ENCODE data around the gene BAD.

Gene BAD

DNA sequence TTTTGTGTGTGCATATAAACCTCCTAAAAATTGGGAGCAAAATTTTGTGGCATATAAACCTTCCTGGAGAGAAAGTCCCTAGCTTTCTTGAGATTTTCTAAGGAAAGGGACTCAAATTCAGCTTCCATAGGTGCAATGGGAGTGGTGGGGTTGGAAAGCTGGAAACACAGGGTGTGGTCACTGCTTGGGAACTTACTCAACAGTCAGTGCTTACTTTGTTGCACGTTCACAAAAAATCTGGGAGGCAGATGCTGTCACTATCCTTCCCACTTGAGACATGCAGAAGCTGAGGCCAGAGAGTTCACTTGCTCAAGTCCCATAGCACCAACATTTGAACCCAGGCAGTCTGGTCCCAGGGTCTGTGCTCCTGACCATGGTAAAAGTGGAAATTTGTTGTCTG lies 11.8 kb upstream of the BAD start:
- DNase-seq (ENCODE audit: low spot score) = no peak

DNA sequence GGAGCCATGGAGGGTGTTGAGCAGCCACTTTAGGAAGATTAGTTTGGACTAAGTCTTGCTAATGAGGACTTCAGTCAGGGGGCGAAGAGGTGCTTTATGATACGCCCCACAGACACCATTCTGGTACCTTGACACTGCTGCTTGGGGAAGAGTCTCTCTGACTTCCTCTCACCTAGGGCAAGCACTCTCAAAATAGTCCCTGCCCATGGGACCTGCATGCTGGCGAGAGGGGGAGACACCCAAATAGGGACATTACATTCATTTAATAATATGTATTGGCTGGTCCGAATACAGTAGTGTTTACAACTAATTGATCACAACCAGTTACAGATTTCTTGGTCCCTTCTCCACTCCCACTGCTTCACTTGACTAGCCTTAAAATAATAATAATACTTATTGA lies 11.3 kb upstream of the BAD start:
- no peak for DNase-seq (ENCODE audit: low spot score)

DNA sequence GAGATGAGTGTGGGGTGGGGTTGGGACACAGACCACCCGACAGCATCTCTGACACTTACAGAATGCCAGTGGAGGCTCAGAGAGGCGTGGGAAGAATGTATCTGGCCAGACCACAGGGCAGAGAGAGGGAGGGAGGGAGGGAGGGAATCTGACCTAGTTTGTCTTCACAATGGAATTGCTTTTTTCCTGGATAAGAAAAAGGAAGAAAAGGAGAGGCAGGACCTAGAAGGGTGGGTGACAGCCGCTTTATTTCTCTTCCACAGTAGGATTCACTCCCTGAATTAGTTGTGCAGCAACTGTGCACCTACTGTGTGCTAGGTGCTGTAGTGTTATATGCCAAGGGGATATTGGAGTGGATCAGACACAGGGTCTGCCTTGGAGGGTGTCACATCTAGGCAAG lies 10.3 kb upstream of the BAD start:
- DNase-seq (ENCODE audit: low spot score) = no peak

DNA sequence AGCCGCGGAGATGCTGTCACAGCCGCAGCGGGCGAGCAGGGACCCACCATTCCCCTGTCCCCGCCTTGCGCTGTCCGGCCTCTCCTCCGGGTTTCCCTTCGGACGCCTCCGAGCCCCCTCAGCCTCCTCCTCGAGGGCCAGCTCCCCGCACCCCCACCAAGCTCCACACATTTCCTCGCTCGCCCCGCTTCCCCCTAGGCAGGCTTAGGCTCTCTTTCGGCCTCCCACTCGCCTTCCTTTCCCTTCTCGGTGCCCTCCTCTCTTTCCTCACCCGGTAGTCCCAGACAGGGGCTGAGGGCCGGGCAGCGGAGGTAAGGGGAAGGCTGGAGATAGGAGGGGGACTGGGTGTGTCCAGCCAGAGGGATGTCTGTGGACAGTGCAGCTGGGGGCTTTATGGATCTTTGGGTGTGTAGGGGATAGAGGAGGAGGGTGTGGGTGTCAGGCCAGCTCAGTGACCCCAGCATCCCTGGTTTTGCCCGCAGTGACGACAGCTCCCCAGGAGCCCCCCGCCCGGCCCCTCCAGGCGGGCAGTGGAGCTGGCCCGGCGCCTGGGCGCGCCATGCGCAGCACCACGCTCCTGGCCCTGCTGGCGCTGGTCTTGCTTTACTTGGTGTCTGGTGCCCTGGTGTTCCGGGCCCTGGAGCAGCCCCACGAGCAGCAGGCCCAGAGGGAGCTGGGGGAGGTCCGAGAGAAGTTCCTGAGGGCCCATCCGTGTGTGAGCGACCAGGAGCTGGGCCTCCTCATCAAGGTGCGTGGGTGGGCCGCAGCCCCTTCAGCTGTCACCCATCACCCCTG lies 8.2 kb upstream of the BAD start:
- no peak for DNase-seq (ENCODE audit: low spot score)

DNA sequence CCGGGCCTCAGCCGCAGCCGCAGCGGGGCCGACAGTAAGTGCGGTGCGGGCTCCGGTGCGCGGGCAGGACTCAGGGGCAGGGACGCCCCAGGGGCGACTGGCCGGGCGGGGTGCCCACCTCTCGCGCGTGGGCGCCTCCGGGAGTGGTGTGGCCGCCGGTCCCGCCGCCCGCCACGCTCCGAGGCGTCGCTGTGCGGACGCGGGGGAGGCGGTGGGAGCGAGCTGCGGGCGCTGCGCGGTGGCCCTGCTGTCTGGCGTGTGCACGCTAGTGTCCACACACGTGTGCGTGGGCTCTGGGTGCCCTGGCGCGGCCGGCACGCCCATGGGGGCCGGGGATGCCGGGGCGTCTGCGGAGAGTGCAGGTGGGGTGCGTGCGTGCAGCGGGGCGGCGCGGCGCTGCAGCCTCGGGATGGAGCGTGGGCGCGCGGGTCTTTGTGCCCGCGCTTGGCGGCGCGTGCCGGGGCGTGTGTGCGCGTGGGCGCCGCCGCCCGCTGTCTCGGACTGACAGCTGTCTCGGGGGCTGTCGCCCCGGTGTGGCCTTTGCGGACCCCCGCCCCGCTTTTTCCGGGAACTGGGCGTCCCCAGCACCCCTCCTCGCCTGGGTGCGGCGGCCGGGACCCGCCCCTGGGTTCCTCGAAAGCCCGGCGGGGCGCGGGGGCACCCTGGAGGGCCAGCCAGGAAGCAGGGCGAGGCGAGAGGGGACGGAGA lies 7.4 kb upstream of the BAD start:
- DNase-seq (ENCODE audit: low spot score) = no peak

DNA sequence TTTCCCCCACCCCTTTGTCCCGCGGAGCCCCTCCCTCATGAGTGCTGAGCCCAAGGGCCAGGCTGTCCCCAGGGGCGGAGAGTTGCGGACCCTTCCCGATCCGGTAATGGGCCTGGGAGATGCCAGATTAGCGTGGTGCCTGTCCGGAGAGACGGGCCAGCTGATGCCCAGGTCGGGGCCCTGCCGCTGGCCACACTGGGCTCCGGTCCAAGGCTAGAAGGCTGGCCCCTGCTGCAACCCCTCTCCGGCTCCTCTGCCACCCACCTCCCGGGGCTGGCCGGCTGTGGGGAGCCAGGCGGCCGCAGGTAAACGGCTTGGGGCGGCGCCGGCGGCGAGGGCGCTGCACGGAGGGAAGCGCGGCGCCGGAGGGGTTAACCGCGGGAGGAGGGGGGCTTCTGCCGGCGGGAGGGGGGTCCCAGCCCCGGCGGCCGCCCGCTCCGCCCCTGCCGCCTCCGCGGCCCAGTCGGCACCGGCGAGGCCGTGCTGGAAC lies 6.8 kb upstream of the BAD start, which contains the start of gene KCNK4:
Gene KCNK4, plus strand, starts transcription at position 41 of the 490 bp plus-strand sequence. CDS start 1,717 bp downstream, outside the sequence.
- DNase-seq (ENCODE audit: low spot score) = no peak

DNA sequence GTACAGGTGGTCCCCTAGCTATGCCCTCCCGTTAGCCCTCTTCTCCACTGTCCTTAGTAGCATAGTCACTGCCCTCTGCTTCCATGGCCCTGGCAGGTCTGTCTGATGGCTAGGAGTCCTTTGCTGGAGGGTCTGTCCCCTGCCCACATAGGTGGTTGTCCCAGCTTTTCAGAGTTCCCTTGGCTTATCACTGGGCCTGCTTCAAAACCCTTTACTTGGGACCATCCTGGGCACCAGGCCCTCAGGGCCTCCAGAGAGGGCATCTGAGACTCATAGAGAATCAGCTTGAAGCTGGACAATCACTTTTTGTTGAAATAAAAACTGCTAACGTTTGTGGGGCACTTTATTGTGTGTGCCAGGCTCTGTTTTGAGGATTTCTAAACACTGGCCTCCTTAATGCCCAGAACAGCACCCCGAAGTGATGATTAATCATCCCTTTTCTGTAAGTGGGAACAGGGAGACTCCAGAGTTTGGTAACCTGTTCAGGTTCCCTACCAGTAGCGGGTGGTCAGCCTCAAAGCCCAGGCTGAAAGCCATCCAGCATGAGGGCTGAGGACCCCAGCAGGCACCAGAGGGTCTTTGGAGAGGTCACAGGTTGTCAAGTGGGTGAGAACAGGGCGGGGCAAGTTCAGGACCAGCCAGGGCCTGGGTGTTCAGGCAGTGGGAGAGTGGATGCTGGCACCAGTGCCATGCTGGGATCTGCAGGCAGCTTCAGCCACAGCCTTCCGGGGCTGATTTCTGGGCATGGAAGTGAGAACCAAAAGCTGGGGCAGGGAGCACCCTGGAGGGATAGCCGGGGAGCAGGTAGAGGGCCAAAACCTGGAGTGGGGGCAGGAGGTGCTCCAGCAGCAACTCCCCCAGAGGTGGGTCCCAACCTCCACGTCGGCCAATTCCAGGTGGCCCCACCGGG lies 6.1 kb upstream of the BAD start:
- no peak for DNase-seq (ENCODE audit: low spot score)

DNA sequence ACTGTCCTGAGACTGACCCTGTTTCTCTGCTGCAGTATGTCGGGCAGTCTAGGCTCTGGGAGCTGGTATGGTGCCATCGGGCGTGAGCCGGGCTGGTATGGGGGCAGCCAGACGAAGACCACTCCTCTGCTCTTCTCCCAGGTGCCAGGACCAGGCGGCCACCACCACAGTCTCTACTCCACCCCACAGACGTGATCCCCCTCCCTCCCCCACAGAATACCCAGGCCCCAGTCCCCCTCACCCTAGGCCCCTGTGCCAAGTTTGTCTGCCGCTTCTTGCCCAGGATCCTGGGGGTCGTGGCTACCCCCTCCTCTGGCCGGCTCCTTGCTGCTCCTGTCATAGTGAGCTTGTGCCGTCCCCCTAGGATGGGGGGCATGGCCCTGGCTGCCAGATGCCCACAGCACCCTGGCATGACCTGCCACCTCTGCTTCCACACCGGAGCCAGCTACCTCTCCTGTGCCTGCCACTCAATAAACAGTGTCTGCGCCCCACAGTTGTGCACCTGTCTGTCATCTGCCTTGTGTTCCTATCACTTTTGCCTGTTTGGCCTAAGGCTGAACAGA lies 4.6 kb upstream of the BAD start:
- no peak for DNase-seq (ENCODE audit: low spot score)

DNA sequence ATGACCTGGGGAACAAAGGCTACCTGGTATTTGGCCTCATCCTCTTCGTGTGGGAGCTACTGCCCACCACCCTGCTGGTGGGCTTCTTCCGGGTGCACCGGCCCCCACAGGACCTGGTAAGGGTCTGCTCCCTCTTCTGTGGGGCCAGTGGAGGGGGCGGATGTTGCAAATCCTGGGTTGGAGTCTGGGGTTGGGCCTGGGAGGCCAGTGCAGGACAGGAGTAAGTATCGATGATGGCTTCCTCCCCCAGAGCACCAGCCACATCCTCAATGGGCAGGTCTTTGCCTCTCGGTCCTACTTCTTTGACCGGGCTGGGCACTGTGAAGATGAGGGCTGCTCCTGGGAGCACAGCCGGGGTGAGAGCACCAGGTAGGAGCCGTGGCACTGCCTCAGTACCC lies 3.9 kb upstream of the BAD start:
- DNase-seq (ENCODE audit: low spot score) = no peak

DNA sequence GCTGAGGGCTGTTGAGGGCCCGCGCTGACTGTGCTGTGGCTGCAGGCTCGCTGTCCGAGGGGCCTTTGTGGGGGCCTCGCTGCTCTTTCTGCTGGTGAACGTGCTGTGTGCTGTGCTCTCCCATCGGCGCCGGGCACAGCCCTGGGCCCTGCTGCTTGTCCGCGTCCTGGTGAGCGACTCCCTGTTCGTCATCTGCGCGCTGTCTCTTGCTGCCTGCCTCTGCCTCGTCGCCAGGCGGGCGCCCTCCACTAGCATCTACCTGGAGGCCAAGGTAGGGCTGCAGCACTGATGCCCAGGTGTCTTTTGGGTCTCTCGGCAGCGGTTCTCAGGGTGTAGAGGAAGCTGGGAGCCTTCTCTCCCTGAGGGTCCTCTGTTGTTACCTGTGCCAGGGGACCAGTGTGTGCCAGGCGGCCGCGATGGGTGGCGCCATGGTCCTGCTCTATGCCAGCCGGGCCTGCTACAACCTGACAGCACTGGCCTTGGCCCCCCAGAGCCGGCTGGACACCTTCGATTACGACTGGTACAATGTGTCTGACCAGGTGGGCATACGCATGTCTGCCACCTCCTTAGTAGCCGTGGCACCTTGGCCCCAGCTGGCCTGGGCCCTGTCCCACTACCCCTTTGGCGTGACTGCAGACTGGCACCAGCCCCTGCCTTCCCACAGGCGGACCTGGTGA lies 3.3 kb upstream of the BAD start:
- no peak for DNase-seq (ENCODE audit: low spot score)

DNA sequence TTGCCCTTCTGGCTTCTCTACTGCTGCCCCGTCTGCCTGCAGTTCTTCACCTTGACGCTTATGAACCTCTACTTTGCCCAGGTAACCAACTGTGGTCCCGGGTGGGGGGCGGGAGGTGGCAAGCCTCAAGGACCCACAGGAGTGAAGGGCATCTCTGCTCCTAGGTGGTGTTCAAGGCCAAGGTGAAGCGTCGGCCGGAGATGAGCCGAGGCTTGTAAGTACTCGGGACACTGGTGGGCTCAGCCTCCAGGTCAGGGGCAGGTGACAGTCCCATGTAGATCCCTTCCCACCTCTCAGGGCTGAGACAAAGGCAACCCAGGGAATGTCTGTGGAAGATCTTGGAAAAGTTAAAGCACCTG lies 2.3 kb upstream of the BAD start:
- no peak for DNase-seq (ENCODE audit: low spot score)

DNA sequence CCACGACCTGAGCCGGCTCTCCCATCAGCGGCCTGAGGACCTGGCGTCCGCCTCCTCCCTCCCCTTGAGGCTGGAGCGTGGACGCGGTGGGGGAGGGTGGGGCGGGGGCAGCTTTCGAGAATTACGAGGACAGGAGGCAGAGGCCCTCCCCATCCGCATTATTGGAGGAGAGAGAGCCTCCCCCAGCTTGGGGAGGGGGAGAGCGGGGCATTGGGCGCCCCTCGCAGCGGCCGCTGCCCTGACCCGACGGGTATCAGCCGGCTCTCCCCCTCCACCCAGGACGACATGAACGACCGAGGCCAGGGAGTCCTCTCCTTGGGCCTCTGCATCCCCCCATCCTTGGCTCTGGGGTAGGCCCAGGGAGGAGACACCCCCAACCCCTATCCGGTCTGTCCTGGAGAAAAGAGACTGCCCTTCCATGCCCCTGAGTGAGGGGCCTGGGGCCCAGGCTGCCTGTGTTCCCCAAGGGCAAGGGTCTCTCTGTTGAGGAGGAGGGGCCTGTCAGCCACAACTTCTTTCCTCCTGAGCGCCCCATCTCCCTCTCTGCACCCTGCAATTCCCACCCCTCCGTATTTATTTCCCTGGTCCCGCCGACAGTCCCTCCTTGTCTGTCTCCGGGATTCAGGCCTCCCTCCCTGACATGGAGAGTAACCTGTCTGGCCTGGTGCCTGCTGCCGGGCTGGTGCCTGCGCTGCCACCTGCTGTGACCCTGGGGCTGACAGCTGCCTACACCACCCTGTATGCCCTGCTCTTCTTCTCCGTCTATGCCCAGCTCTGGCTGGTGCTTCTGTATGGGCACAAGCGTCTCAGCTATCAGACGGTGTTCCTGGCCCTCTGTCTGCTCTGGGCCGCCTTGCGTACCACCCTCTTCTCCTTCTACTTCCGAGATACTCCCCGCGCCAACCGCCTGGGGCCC lies 1.7 kb upstream of the BAD start:
- no peak for DNase-seq (ENCODE audit: low spot score)

DNA sequence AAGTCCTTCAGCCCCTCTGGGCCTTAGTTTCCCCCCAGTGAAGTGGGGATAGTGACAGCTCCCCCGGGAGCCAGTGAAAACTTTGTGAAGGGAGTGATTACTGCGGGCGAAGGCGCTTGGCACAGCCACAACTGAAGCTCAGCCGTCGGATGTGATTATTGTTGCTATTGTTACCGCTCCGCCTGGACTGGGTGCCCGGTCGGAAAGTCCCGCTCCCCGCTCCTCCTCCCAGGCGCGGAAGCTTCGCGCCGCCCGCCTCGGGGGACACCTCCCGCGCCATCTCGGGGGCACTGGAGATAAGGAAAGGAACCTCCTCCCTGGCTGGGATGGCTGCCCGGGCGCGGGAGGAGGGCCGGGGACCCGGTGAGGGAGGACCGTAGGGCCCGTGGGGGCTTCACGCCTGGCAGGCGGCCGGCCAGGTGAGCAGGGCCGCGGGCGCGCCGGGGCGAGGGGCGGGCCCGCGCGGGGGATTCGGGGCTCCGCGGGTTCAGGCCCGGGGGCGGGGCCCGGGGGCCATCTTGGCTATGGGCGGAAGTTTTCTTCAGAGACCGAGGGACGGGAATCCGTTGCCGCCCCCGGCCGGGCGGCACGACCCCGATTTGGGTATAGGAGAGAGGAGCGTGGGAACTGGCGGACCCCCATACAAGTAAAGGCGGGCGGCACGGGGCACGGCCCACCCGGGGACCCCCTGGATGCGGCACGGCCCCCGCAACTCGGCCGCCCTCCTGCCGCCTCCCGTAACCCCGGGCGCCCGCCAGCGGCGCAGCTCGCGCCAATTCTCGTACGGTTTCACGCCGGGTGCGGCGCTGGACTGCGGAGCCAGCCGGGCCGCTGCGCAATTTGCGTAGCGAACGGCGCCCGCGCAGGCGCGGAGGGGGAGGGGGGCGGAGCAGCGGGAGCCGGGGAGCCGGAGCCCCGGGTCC lies 758 bp upstream of the BAD start, which contains the start of gene GPR137:
Gene GPR137, plus strand, starts transcription at position 887 of the 923 bp plus-strand sequence. CDS start 677 bp downstream, outside the sequence.
- peak; percentile 74 for DNase-seq (ENCODE audit: low spot score)

DNA sequence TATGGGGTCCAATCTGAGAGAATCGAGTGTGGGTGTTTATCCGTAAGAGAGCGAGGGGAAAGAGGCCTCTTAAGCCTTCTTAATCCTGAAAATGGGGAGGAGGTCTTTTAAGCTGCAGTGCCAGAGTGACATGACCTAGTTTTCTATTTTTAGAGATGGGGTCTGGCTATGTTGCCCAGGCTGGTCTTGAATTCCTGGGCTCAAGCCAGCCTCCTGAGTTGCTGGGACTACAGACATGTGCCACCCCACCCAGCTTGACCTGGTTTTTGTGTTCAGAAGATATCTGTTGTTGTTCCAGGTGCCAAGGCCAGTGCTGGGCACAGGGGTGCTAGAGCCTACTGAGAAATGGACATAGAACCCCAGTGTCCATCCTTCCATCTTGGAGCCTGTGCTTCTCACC lies 1.4 kb downstream of the BAD start:
- no peak for DNase-seq (ENCODE audit: low spot score)

DNA sequence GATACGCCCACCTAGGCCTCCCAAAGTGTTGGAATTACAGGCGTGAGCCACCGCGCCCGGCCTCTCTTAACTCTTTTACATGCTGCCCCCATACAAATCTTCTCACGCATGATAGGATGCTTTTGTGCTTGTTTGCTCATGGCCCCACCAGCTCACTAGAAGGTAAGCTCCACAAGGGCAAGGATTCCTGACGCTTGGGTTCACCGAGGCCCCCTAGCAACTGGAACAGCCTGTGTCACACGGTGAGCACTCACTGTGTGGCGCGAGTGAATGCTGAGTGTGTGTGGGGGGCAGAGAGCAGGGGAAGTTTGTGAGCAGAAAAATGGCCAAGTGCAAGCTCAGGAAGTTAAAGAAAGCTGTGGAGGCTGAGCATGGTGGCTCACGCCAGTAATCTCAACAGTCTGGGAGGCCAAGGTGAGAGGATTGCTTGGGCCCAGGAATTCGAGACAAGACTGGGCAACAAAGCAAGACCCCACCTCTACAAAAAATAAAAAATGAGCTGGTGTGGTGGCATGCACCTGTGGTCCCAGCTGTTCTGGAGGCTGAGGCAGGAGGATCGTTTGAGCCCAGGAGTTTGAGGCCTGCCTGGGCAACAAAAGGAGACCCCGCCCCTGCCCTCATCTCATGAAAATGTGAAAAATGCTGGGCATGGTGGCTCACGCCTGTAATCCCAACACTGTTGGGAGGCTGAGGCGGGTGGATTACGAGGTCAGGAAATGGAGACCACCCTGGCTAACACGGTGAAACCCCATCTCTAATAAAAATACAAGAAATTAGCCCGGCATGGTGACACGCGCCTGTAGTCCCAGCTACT lies 2.3 kb downstream of the BAD start:
- DNase-seq (ENCODE audit: low spot score) = no peak

DNA sequence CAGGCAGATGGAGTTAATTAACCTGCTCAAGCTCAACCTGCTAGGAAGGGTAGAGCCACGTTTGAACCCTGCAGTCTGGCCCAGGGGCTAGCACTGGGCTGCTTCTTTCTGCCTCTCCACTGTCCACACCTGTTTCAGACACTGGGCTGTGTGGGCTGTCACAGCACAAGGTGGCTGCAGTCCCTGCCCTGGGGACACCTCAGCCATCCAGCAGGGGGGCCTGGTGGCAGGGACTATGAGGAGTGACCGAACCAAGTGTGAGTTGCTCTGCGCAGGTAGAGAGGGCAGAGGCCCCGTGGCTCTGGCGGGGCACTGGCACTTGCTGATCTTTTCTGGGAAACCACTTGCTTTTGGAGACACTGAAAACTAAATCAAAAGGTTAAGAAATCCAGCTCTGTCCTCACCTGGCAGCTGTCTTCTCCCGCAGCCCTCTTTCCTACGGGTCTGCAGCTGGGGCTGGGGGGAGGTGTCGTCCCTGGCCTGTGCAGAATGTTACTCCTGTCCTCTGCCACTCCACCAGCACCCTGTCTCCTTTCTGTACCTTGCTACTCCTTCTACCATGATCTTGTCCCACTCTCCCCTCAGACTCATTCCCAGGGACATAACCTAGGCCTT lies 5.8 kb downstream of the BAD start:
- DNase-seq (ENCODE audit: low spot score) = no peak

DNA sequence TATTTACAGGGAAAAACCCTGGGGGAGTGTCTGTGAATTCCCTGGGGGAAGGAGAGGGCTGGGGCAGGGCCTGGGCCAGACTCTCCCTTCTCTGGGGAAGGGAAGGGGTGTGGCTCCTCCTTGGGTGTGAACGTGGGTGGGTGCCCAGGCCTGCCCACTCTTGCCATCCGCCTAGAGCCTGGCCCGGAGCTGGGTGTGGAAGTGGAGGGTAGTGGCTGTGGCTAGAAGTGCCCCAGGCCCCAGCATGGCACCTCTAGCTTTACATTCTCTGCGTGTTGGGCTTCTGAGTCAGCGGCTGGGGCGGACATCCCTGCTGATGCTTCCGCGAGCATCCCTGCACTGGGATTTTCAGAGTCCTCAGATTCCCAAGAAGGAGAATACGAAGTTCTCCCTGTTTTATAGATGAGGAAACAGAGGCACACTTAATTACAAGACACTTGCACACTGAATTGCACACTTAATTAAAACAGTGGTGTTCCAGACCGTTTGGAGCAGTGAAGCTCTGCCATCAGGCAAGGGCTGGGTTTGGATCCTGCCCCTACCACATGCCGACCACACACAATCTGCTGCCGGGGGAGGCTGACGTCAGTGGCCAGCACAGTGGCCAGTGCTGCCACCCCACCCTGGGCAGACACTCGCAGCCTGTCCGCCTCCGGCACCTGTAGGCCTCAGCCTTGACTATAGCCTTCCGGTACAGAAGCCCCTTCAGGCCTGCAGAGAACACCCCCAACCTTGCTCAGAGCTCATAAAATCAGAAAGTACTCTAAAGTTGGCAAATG lies 7.6 kb downstream of the BAD start:
- no peak for DNase-seq (ENCODE audit: low spot score)
